Mesothelial cell of epicardium (in vitro differentiated cells): Measurements from ENCODE around the gene HEMK1. TPM values are rescaled to one million over a fixed set of nuclear protein-coding genes. Genes with fewer than 3 reads are reported as not detected.

ENCODE experiments used
- DNase-seq, 2 experiments: peaks; one replicate each; pipeline ENCODE4 v3.0.0; 2021; ENCODE audit warnings: low spot score in 2 of 2; ENCODE audit not compliant: unreplicated experiment in 2 of 2
- H3K27ac Mint-ChIP-seq: 2 replicates; pipeline ENCODE4 v1.8.0; 2021; ENCODE audit warnings: mixed read lengths
- H3K27me3 Mint-ChIP-seq: 2 replicates; pipeline ENCODE4 v1.8.0; 2021; ENCODE audit warnings: low read depth, mixed read lengths
- H3K36me3 Mint-ChIP-seq: 2 replicates; pipeline ENCODE4 v1.8.0; 2021; ENCODE audit warnings: mixed read lengths
- H3K4me1 Mint-ChIP-seq: 2 replicates; pipeline ENCODE4 v1.8.0; 2021; ENCODE audit warnings: mixed read lengths
- H3K4me3 Mint-ChIP-seq: 2 replicates; pipeline ENCODE4 v1.8.0; 2021; ENCODE audit warnings: mild to moderate bottlenecking, moderate library complexity, mixed read lengths
- H3K9me3 Mint-ChIP-seq: 2 replicates; pipeline ENCODE4 v1.8.0; 2021; ENCODE audit warnings: mixed read lengths
- total RNA-seq: library from RNA; stranded (reverse); gene quantifications from 3 replicates; pipeline ENCODE4 v1.2.1, GENCODE V29; 2021
- TF ChIP-seq, protein P1 (sequence below): fragments of 200-600 bp; sonication (generic); IDR thresholded peaks from one replicate; pipeline ENCODE4 v1.5.0; 2021; ENCODE audit warnings: antibody characterized with exemption; ENCODE audit not compliant: unreplicated experiment

Gene HEMK1
- total RNA-seq, 1 donor from 2014 or later, result 32.8 TPM

DNA sequence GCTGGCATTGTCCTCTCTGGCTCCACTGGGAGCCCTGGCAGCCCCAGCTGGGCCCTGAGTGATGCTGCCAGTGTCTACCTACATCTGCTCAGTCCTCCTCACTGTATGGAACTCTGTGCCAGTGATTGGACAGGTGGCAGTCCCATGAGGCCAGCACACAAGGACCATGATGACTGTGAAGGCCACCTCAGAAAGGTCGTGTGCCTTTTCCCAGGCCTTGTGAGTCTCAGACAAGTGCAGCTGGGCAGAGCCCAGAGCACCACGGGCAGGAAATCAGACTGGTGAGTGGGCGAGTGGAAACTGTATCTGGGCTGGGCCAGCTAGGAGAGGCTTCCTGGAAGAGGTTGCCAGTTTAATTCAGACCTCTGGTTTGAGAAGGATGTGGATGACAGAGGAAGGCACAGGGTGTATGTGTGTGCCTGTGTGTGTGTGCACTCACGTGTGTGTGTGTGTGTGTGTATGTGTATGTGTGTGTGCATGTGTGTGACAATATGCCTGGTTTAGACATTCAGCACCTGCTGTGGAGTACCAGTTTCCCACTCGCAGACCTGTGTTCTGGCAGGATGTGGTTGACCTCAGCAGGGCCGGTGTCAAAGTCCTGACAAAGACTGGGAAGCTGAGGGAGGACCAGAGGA, 54.6 kb downstream of the HEMK1 start:
- no peak for DNase-seq
- H3K4me3 Mint-ChIP-seq, result no peak overlapping the region
- peaks cover 19% of the 10 kb centered on the region for H3K4me1 Mint-ChIP-seq
- peaks cover 8% of the 10 kb centered on the region for H3K36me3 Mint-ChIP-seq
- H3K9me3 Mint-ChIP-seq, result no peaks in the 10 kb centered on the region
- no peaks in the 10 kb centered on the region for H3K27me3 Mint-ChIP-seq
- TF ChIP-seq, protein P1, sequence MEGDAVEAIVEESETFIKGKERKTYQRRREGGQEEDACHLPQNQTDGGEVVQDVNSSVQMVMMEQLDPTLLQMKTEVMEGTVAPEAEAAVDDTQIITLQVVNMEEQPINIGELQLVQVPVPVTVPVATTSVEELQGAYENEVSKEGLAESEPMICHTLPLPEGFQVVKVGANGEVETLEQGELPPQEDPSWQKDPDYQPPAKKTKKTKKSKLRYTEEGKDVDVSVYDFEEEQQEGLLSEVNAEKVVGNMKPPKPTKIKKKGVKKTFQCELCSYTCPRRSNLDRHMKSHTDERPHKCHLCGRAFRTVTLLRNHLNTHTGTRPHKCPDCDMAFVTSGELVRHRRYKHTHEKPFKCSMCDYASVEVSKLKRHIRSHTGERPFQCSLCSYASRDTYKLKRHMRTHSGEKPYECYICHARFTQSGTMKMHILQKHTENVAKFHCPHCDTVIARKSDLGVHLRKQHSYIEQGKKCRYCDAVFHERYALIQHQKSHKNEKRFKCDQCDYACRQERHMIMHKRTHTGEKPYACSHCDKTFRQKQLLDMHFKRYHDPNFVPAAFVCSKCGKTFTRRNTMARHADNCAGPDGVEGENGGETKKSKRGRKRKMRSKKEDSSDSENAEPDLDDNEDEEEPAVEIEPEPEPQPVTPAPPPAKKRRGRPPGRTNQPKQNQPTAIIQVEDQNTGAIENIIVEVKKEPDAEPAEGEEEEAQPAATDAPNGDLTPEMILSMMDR, result no peak
- no peak overlapping the region for H3K27ac Mint-ChIP-seq

DNA sequence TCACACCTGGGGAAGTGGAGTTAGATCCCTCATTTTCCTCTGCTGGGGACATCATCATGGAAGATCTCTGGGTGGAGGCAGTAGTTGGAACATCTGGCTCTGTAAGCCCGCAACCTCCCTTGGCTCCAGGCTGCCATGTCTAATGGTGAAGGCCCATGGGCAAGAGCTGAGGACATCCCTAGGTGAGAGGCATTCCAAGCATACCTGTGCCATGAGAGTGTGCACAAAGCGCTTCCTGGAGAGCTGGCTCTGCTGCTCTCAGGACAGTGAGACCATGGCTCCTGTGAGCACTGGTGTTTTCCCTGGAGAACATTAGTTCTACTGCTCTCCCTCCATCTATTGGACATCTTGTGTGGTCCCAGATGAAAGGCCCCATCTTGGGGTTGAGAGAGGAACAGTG, 55.3 kb downstream of the HEMK1 start:
- TF ChIP-seq, protein P1, result no peak
- H3K36me3 Mint-ChIP-seq, result peaks cover 8% of the 10 kb centered on the region
- no peaks in the 10 kb centered on the region for H3K27me3 Mint-ChIP-seq
- H3K4me1 Mint-ChIP-seq, result peaks cover 17% of the 10 kb centered on the region
- no peak overlapping the region for H3K4me3 Mint-ChIP-seq
- peak overlapping the region; percentile 81 for H3K27ac Mint-ChIP-seq
- H3K9me3 Mint-ChIP-seq, result no peaks in the 10 kb centered on the region
- no peak for DNase-seq

DNA sequence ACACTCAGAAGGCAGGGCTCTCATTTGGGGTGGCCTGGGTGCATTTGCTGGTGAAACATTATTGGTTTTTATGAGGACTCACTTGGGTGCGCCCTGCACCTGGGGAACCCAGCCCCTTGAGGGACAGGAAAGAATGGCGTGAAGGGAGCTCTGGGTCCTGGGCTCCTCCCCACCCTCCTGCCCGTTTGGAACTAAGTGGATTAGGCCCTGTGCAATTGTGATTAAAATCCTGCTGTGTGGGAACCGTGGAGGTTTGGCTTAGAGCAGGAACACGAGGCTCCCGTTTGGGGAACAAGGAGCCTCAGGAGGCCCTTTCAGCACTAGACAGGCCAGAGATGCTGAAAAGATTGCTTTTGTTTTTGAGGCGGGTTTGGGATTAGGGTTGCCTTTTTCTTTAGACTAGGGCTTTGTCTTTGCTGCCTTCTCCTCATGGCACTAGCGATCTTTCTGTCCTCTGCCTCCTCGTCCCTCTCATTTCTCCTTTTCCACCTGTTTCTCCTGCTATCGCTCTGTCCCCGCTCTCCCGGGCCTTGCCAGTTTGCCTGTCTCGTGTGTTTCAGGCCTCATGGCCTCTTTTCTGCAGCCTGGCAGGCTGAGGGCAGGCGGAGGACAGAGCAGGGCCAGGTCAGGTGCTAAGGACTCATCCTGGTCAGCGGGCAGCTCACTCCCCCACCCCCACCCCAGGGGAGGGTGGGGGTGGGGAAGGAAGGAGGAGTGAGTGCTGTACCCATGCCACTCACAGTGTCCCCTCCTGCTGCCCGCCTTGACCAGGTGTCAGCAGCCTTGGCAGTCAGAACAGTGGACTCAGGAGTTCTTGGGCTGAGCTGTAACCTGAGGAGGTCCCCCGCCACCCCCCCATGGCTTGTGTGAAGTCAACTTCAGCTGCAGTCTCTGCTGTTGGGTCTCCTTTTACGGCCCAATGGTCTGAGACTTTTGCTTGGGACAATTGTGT, 56.2 kb downstream of the HEMK1 start:
- no peak overlapping the region for H3K4me3 Mint-ChIP-seq
- H3K27me3 Mint-ChIP-seq, result no peaks in the 10 kb centered on the region
- no peak for DNase-seq
- TF ChIP-seq, protein P1, result no peak
- H3K9me3 Mint-ChIP-seq, result no peaks in the 10 kb centered on the region
- H3K36me3 Mint-ChIP-seq, result peaks cover 7% of the 10 kb centered on the region
- peaks cover 21% of the 10 kb centered on the region for H3K4me1 Mint-ChIP-seq
- H3K27ac Mint-ChIP-seq, result peak overlapping the region; percentile 81

DNA sequence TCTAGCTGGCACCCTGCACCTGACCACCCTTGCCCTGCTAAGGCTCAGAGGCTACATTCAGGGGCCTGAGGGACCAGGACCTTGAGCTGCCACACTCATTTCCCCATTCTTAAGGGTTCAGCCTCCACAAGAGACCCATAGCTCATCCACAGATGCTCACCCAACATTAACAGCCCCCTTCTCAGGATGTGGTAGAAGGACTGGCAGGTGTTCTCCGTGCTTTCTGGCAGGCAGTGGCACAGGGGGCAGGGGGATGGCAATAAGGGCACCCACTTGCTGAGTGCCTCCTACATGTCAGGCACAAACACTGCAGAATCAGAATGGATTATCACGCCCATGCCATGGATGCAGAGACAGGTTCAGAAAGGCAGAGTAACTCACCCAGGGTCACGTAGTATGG, 57.1 kb downstream of the HEMK1 start:
- no peak overlapping the region for H3K4me3 Mint-ChIP-seq
- peaks cover 30% of the 10 kb centered on the region for H3K4me1 Mint-ChIP-seq

DNA sequence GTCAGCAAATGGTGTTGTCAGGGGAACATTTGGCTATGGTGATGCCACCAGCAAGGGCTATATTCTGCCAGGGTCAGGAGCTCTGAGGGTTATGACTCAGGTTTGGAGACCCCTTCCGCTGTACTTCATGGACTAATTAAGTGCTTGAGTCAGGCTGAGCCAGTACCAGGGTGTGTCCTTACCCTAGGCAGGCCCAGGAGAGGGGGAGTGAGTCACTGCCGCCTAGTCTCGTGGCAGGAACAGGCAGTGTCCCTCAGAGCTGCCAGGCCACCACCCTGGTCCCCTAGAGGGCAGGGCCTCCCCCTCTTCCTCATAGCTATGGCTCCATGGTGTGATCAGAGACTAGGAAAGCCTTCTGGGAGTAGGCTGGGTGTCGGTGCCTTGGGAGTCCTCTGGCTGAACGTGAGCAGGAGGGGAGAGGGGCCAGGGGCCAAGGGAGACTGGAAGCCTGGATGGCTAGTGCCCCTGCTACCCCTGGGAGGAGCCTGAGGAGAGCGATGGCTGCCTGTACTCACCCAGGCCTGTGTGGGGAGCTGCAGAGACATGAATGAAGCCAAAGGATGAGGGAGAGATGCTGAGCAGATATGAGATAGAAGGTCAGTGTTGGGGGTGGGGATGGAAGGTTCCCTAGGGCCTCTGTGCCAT, 58.2 kb downstream of the HEMK1 start:
- Mint-ChIP-seq H3K27ac (peak overlapping the region; percentile 19), H3K36me3 (no peaks in the 10 kb centered on the region), H3K9me3 (no peaks in the 10 kb centered on the region), H3K4me1 (peaks cover 41% of the 10 kb centered on the region), H3K4me3 (no peak overlapping the region), H3K27me3 (no peaks in the 10 kb centered on the region)
- TF ChIP-seq, protein P1, result no peak
- no peak for DNase-seq

More for the DNA sequence above, 57.1 kb downstream of the HEMK1 start:
- TF ChIP-seq, protein P1, result no peak
- Mint-ChIP-seq H3K36me3 (peaks cover 3% of the 10 kb centered on the region), H3K9me3 (no peaks in the 10 kb centered on the region), H3K27me3 (no peaks in the 10 kb centered on the region), H3K27ac (no peak overlapping the region)
- DNase-seq, result no peak
